ENCODE data around the gene CPNE9. TPM values are rescaled to one million over a fixed set of nuclear protein-coding genes. Genes with fewer than 3 reads are reported as not detected.

CPNE9 gene
- polyA plus RNA-seq, 2 donors: 0.05 TPM; not detected in 1

DNA sequence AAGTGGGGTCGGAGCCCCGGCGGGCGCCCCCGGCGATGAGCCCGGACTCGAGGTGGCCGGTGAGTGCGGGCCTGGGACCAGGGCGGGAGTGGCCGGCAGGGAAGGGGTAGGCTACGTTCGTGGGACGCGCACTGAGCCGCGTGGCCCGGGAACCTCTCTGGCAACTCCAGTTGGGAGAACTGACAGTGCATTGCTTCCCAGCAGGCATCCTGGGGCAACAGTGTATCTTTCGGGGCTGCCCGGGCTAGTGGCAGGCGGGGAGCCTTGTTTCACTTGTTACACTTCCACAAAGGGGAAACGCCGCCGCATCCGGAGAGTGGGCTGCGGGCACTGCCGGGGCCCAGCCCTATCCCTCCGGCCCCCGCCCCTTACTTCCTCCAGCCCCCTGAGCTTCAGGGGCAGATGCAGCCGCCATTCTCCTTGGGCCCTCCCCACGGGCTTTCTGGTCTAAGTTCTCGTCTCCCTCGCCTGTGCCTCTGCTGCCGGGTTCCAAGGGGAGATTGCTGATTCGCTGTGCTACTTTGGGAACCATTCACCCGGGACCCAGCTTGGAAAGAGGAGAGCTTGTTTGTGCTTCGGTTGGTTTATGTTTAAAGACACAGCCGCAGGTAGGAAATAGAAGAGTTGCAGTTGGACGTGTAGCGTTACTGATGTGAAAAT lies 28.6 kb downstream of the CPNE9 start:
- WGBS, 2 donors: 1% methylated on average over 36 to 41 of the region's 41 CpGs
- Histone ChIP-seq H3K9me3 (ENCODE audit: control insufficient read depth in 2 of 2, insufficient read depth in 1 of 2, low read depth in 1 of 2, low read length in 1 of 2) (no peaks in the 10 kb centered on the region), H3K36me3 (ENCODE audit: control insufficient read depth in 2 of 2, insufficient read depth in 2 of 2, low read length in 1 of 2) (peaks cover 6 to 10% of the 10 kb centered on the region in 2 donors), H3K4me3 (ENCODE audit: low read depth in 1 of 2, low read length in 2 of 2) (peak overlapping the region; percentile 93 to 96), H3K27me3 (ENCODE audit: control insufficient read depth in 1 of 2, insufficient read depth in 2 of 2, low read length in 2 of 2) (no peaks in the 10 kb centered on the region), H3K27ac (ENCODE audit: low read depth in 2 of 2, low read length in 1 of 2) (peak overlapping the region; percentile 95 to 98), H3K4me1 (ENCODE audit: control insufficient read depth in 2 of 2, insufficient read depth in 2 of 2, low read length in 1 of 2) (peaks cover 0 to 13% of the 10 kb centered on the region in 2 donors)

DNA sequence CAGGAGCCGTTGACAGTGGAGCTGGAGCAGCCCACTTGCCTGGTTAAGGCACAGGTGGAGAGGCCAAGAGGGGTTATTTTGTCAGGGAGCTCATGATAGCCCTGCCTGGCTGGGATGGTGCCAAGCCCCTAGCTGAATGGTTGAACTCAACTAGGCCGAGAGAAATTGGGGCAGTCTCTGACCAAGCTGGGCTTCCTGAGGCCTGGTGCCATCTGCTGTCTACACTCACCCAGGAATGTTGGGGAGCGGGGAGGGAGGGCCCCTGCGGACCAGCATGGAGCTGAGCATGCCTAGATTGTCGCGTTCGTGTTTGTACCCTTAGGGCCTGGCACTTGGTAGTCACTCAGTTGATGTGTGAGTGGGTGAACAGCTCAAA lies 29.1 kb downstream of the CPNE9 start:
- whole genome bisulfite sequencing, 2 donors: 27% methylated on average over 7 of the region's 7 CpGs
- Histone ChIP-seq H3K27me3 (ENCODE audit: control insufficient read depth in 1 of 2, insufficient read depth in 2 of 2, low read length in 2 of 2) (no peaks in the 10 kb centered on the region), H3K4me3 (ENCODE audit: low read depth in 1 of 2, low read length in 2 of 2) (peak overlapping the region; percentile 93 to 96), H3K4me1 (ENCODE audit: control insufficient read depth in 2 of 2, insufficient read depth in 2 of 2, low read length in 1 of 2) (peaks cover 0 to 13% of the 10 kb centered on the region in 2 donors), H3K36me3 (ENCODE audit: control insufficient read depth in 2 of 2, insufficient read depth in 2 of 2, low read length in 1 of 2) (peaks cover 6 to 10% of the 10 kb centered on the region in 2 donors), H3K9me3 (ENCODE audit: control insufficient read depth in 2 of 2, insufficient read depth in 1 of 2, low read depth in 1 of 2, low read length in 1 of 2) (no peaks in the 10 kb centered on the region), H3K27ac (ENCODE audit: low read depth in 2 of 2, low read length in 1 of 2) (peak overlapping the region; percentile 48 to 95)

DNA sequence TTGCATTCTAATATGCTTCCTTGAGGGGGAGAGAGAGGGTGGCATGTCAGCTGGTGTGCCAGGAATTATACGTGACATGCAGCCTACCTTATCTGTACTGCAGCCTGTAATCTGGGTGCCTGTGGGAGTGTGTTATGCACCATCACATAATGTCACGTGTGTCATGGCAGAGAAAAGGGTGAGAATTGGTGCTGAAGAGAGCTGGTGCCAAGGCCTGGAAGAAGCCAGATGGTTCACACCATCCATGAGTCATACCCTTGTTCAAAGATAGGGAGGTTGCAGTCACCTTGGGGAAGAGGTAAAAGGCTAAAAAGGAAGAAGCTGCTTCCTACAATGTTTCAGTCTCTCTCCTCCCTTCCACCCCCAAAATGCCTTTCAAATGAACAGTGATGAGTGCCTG lies 33.2 kb downstream of the CPNE9 start:
- H3K27ac ChIP-seq (ENCODE audit: low read depth in 2 of 2, low read length in 1 of 2): no peak overlapping the region
- H3K4me1 ChIP-seq (ENCODE audit: control insufficient read depth in 2 of 2, insufficient read depth in 2 of 2, low read length in 1 of 2): peaks cover 0 to 15% of the 10 kb centered on the region in 2 donors
- WGBS, 2 donors: 63 to 66% methylated on average over 2 of the region's 2 CpGs
- no peak overlapping the region for H3K4me3 ChIP-seq (ENCODE audit: low read depth in 1 of 2, low read length in 2 of 2)
- H3K9me3 ChIP-seq (ENCODE audit: control insufficient read depth in 2 of 2, insufficient read depth in 1 of 2, low read depth in 1 of 2, low read length in 1 of 2): no peaks in the 10 kb centered on the region
- H3K36me3 ChIP-seq (ENCODE audit: control insufficient read depth in 2 of 2, insufficient read depth in 2 of 2, low read length in 1 of 2): peaks cover 20 to 36% of the 10 kb centered on the region in 2 donors
- no peaks in the 10 kb centered on the region for H3K27me3 ChIP-seq (ENCODE audit: control insufficient read depth in 1 of 2, insufficient read depth in 2 of 2, low read length in 2 of 2)

DNA sequence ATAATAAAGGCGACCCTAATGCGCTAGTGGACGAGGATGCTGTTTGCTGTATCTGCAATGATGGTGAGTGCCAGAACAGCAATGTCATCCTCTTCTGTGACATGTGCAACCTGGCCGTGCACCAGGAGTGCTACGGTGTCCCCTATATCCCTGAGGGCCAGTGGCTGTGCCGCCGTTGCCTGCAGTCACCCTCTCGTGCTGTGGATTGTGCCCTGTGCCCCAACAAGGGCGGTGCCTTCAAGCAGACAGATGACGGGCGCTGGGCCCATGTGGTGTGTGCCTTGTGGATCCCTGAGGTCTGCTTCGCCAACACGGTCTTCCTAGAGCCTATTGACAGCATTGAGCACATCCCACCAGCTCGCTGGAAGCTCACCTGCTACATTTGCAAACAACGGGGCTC lies 35.5 kb downstream of the CPNE9 start:
- no peaks in the 10 kb centered on the region for H3K27me3 ChIP-seq (ENCODE audit: control insufficient read depth in 1 of 2, insufficient read depth in 2 of 2, low read length in 2 of 2)
- no peaks in the 10 kb centered on the region for H3K9me3 ChIP-seq (ENCODE audit: control insufficient read depth in 2 of 2, insufficient read depth in 1 of 2, low read depth in 1 of 2, low read length in 1 of 2)
- peaks cover 0 to 7% of the 10 kb centered on the region in 2 donors for H3K4me1 ChIP-seq (ENCODE audit: control insufficient read depth in 2 of 2, insufficient read depth in 2 of 2, low read length in 1 of 2)
- H3K36me3 ChIP-seq (ENCODE audit: control insufficient read depth in 2 of 2, insufficient read depth in 2 of 2, low read length in 1 of 2): peaks cover 41 to 51% of the 10 kb centered on the region in 2 donors
- no peak overlapping the region for H3K27ac ChIP-seq (ENCODE audit: low read depth in 2 of 2, low read length in 1 of 2)
- 94 to 96% methylated on average over 15 of the region's 15 CpGs for WGBS, 2 donors
- H3K4me3 ChIP-seq (ENCODE audit: low read depth in 1 of 2, low read length in 2 of 2): no peak overlapping the region

DNA sequence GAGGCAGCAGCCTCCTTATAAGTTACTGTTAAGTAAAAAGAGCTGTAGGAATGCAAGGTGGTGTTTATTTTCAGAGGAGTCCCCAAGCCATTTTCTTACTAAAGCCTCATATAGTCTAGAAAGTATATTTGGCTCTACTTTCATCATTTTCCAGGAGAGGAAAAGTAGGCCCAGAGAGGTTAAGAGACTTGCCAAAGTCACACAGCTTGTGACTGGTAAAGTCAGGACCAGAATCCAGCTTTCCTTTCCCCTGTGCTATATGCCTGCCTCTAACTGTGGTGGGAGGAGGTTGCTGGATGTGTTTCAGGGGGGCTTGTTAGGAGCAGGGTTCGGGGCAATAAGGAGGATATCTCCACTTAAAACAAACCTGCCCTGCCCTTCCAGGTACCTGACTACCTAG lies 38.9 kb downstream of the CPNE9 start:
- Histone ChIP-seq H3K4me1 (ENCODE audit: control insufficient read depth in 2 of 2, insufficient read depth in 2 of 2, low read length in 1 of 2) (peaks cover 0 to 2% of the 10 kb centered on the region in 2 donors), H3K4me3 (ENCODE audit: low read depth in 1 of 2, low read length in 2 of 2) (no peak overlapping the region), H3K36me3 (ENCODE audit: control insufficient read depth in 2 of 2, insufficient read depth in 2 of 2, low read length in 1 of 2) (peaks cover 45 to 69% of the 10 kb centered on the region in 2 donors), H3K27me3 (ENCODE audit: control insufficient read depth in 1 of 2, insufficient read depth in 2 of 2, low read length in 2 of 2) (no peaks in the 10 kb centered on the region), H3K9me3 (ENCODE audit: control insufficient read depth in 2 of 2, insufficient read depth in 1 of 2, low read depth in 1 of 2, low read length in 1 of 2) (no peaks in the 10 kb centered on the region), H3K27ac (ENCODE audit: low read depth in 2 of 2, low read length in 1 of 2) (no peak overlapping the region)
- 95 to 100% methylated on average over 1 of the region's 1 CpG for WGBS, 2 donors

DNA sequence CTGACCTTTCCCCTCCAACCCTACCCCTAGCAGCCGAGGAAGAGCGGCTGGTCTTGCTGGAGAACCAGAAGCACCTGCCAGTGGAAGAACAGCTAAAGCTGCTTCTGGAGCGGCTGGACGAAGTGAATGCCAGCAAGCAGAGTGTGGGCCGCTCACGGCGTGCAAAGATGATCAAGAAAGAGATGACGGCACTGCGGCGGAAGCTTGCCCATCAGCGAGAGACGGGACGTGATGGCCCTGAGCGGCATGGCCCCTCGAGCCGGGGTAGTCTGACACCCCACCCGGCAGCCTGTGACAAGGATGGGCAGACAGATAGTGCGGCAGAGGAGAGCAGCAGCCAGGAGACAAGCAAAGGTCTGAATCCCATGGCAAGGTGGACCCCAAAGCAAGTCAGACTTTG lies 39.9 kb downstream of the CPNE9 start:
- H3K36me3 ChIP-seq (ENCODE audit: control insufficient read depth in 2 of 2, insufficient read depth in 2 of 2, low read length in 1 of 2): peaks cover 45 to 63% of the 10 kb centered on the region in 2 donors
- H3K4me1 ChIP-seq (ENCODE audit: control insufficient read depth in 2 of 2, insufficient read depth in 2 of 2, low read length in 1 of 2): peaks cover 0 to 2% of the 10 kb centered on the region in 2 donors
- 95 to 97% methylated on average over 18 of the region's 18 CpGs for WGBS, 2 donors
- H3K27me3 ChIP-seq (ENCODE audit: control insufficient read depth in 1 of 2, insufficient read depth in 2 of 2, low read length in 2 of 2): no peaks in the 10 kb centered on the region
- H3K4me3 ChIP-seq (ENCODE audit: low read depth in 1 of 2, low read length in 2 of 2): no peak overlapping the region
- H3K27ac ChIP-seq (ENCODE audit: low read depth in 2 of 2, low read length in 1 of 2): no peak overlapping the region
- H3K9me3 ChIP-seq (ENCODE audit: control insufficient read depth in 2 of 2, insufficient read depth in 1 of 2, low read depth in 1 of 2, low read length in 1 of 2): no peaks in the 10 kb centered on the region

DNA sequence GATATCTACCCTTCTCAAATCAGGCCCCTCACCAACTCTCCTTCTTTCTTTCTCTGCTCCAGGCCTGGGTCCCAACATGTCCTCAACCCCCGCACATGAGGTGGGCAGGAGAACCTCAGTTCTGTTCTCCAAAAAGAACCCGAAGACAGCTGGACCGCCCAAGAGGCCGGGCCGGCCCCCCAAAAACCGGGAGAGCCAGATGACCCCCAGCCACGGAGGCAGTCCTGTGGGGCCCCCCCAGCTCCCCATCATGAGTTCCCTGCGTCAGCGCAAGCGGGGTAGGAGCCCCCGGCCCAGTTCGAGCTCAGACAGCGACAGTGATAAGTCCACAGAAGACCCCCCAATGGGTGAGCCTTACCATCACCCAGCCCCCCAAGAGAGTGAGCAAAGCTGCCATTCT lies 40.5 kb downstream of the CPNE9 start:
- WGBS, 2 donors: 96 to 98% methylated on average over 12 to 13 of the region's 13 CpGs

DNA sequence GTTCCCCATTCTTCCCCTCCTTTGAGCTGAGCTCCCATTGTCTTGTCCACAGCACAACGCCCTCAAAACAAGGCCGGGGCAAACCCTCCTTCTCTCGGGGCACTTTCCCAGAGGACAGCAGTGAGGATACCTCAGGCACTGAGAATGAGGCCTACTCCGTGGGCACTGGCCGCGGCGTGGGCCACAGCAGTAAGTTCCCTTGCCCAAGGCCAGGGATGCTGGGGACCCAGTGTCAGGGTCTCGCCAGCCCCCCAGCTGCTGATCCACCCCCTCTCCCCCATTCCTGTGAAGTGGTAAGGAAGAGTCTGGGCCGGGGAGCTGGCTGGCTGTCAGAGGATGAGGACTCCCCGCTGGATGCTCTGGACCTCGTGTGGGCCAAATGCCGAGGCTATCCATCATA lies 41.9 kb downstream of the CPNE9 start:
- no peak overlapping the region for H3K4me3 ChIP-seq (ENCODE audit: low read depth in 1 of 2, low read length in 2 of 2)
- 95 to 96% methylated on average over 12 of the region's 12 CpGs for WGBS, 2 donors
- no peak overlapping the region for H3K27ac ChIP-seq (ENCODE audit: low read depth in 2 of 2, low read length in 1 of 2)
- peaks cover 35 to 49% of the 10 kb centered on the region in 2 donors for H3K36me3 ChIP-seq (ENCODE audit: control insufficient read depth in 2 of 2, insufficient read depth in 2 of 2, low read length in 1 of 2)
- no peaks in the 10 kb centered on the region for H3K9me3 ChIP-seq (ENCODE audit: control insufficient read depth in 2 of 2, insufficient read depth in 1 of 2, low read depth in 1 of 2, low read length in 1 of 2)
- peaks cover under 1 to 2% of the 10 kb centered on the region in 2 donors for H3K4me1 ChIP-seq (ENCODE audit: control insufficient read depth in 2 of 2, insufficient read depth in 2 of 2, low read length in 1 of 2)
- no peaks in the 10 kb centered on the region for H3K27me3 ChIP-seq (ENCODE audit: control insufficient read depth in 1 of 2, insufficient read depth in 2 of 2, low read length in 2 of 2)

More for the DNA sequence above, 40.5 kb downstream of the CPNE9 start:
- H3K4me3 ChIP-seq (ENCODE audit: low read depth in 1 of 2, low read length in 2 of 2): no peak overlapping the region
- H3K27me3 ChIP-seq (ENCODE audit: control insufficient read depth in 1 of 2, insufficient read depth in 2 of 2, low read length in 2 of 2): no peaks in the 10 kb centered on the region
- H3K9me3 ChIP-seq (ENCODE audit: control insufficient read depth in 2 of 2, insufficient read depth in 1 of 2, low read depth in 1 of 2, low read length in 1 of 2): no peaks in the 10 kb centered on the region
- H3K4me1 ChIP-seq (ENCODE audit: control insufficient read depth in 2 of 2, insufficient read depth in 2 of 2, low read length in 1 of 2): peaks cover under 1 to 1% of the 10 kb centered on the region in 2 donors
- peaks cover 45 to 58% of the 10 kb centered on the region in 2 donors for H3K36me3 ChIP-seq (ENCODE audit: control insufficient read depth in 2 of 2, insufficient read depth in 2 of 2, low read length in 1 of 2)
- H3K27ac ChIP-seq (ENCODE audit: low read depth in 2 of 2, low read length in 1 of 2): no peak overlapping the region

DNA sequence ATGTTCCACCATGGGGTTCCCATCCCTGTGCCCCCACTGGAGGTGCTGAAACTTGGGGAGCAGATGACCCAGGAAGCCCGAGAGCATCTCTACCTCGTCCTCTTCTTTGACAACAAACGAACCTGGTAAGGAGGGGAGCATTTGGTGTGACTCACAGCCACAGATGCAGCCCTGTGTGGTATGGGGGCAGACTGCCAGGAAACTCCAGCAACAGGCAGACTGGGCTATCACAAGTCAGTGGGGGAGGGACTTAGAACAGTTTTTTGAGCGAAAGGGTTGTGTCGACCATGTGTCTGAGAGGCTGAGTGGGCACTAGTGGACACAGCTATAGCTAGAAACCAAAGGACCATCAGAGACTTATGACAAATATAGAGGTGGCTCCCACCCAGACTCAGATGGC lies 42.7 kb downstream of the CPNE9 start:
- H3K36me3 ChIP-seq (ENCODE audit: control insufficient read depth in 2 of 2, insufficient read depth in 2 of 2, low read length in 1 of 2): peaks cover 30 to 45% of the 10 kb centered on the region in 2 donors
- H3K4me1 ChIP-seq (ENCODE audit: control insufficient read depth in 2 of 2, insufficient read depth in 2 of 2, low read length in 1 of 2): peaks cover 2 to 6% of the 10 kb centered on the region in 2 donors
- H3K27ac ChIP-seq (ENCODE audit: low read depth in 2 of 2, low read length in 1 of 2): no peak overlapping the region
- 68 to 70% methylated on average over 5 of the region's 5 CpGs for WGBS, 2 donors
- no peaks in the 10 kb centered on the region for H3K9me3 ChIP-seq (ENCODE audit: control insufficient read depth in 2 of 2, insufficient read depth in 1 of 2, low read depth in 1 of 2, low read length in 1 of 2)
- no peaks in the 10 kb centered on the region for H3K27me3 ChIP-seq (ENCODE audit: control insufficient read depth in 1 of 2, insufficient read depth in 2 of 2, low read length in 2 of 2)
- H3K4me3 ChIP-seq (ENCODE audit: low read depth in 1 of 2, low read length in 2 of 2): no peak overlapping the region

DNA sequence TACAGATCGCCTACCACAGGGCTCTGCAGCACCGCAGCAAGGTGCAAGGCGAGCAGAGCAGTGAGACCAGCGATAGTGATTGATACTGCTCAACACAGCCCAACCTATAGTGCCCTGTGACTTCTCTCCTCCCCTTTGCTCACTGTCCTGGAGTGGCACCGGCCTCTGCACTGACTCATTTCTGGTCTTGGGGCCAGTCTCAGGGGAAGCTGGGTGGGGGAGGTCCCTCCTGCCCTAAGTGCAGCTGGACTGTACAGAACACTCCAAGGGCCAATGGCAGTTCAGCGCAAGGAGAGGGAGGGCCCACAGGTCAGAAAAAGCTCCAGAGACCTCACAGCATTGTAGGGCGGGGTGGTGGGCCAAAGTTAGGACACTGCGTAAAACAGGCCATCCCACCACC lies 43.6 kb downstream of the CPNE9 start:
- H3K27ac ChIP-seq (ENCODE audit: low read depth in 2 of 2, low read length in 1 of 2): no peak overlapping the region
- WGBS, 2 donors: 90% methylated on average over 8 of the region's 8 CpGs

More for the DNA sequence above, 43.6 kb downstream of the CPNE9 start:
- H3K9me3 ChIP-seq (ENCODE audit: control insufficient read depth in 2 of 2, insufficient read depth in 1 of 2, low read depth in 1 of 2, low read length in 1 of 2): no peaks in the 10 kb centered on the region
- H3K4me1 ChIP-seq (ENCODE audit: control insufficient read depth in 2 of 2, insufficient read depth in 2 of 2, low read length in 1 of 2): peaks cover 2 to 11% of the 10 kb centered on the region in 2 donors
- no peaks in the 10 kb centered on the region for H3K27me3 ChIP-seq (ENCODE audit: control insufficient read depth in 1 of 2, insufficient read depth in 2 of 2, low read length in 2 of 2)
- no peak overlapping the region for H3K4me3 ChIP-seq (ENCODE audit: low read depth in 1 of 2, low read length in 2 of 2)
- H3K36me3 ChIP-seq (ENCODE audit: control insufficient read depth in 2 of 2, insufficient read depth in 2 of 2, low read length in 1 of 2): peaks cover 28 to 39% of the 10 kb centered on the region in 2 donors
